HG03108 (cell line): Measurements from ENCODE around the gene RAD9B.
"Not testable (repeated sequence)": the region's sequence is repeated elsewhere in the genome, so short reads cannot be mapped to it uniquely, and the experiment has no call there.

Experiments used
- ATAC-seq: cut with Tn5 transposase; IDR thresholded peaks from one replicate; pipeline ENCODE4 v1.9.1; 2021; ENCODE audit warnings: moderate library complexity; ENCODE audit not compliant: unreplicated experiment

Gene RAD9B

GRCh38 chr12:110501752-110502738 is at the start of gene RAD9B, which contains the start of gene VPS29:
Gene RAD9B (plus strand): TSS chr12:110502331. CDS start chr12:110502338, 7 bp downstream.
Gene VPS29 (minus strand): TSS chr12:110502111. CDS start chr12:110502051, 60 bp downstream.
- peak; percentile 93 for ATAC-seq

- ATAC-seq: no peak
These were observed 48.4 kb upstream of the RAD9B start for GRCh38 chr12:110453569-110454296.

- no peak for ATAC-seq
These were observed 43.4 kb upstream of the RAD9B start for GRCh38 chr12:110458756-110459155.

- not testable (repeated sequence) for ATAC-seq
These were observed 40.9 kb upstream of the RAD9B start for GRCh38 chr12:110461189-110461588.

GRCh38 chr12:110465024-110465423 is 37.1 kb upstream of the RAD9B start:
- ATAC-seq: no peak

- ATAC-seq: not testable (repeated sequence)
These were observed 36.4 kb upstream of the RAD9B start for GRCh38 chr12:110465765-110466164.

- no peak for ATAC-seq
These were observed 35.3 kb upstream of the RAD9B start for GRCh38 chr12:110466791-110467190.

- ATAC-seq: no peak
These were observed 34.3 kb upstream of the RAD9B start for GRCh38 chr12:110467847-110468213.

- peak; percentile 66 for ATAC-seq
These were observed 33.7 kb upstream of the RAD9B start, which contains the start of the genes FAM216A and GPN3 for GRCh38 chr12:110468214-110469048. Gene FAM216A (plus strand): TSS chr12:110468845. CDS start chr12:110468876, 31 bp downstream. Gene GPN3 (minus strand): TSS chr12:110468257. CDS start chr12:110468203, 54 bp downstream.

- ATAC-seq: no peak
These were observed 26.7 kb upstream of the RAD9B start for GRCh38 chr12:110475426-110475825.

GRCh38 chr12:110498984-110499706 is 3.0 kb upstream of the RAD9B start:
- no peak for ATAC-seq

GRCh38 chr12:110501399-110501751 is 756 bp upstream of the RAD9B start:
- ATAC-seq: peak; percentile 3

- no peak for ATAC-seq
These were observed 1.3 kb downstream of the RAD9B start for GRCh38 chr12:110503432-110503831.

GRCh38 chr12:110505332-110505731 is 3.2 kb downstream of the RAD9B start:
- no peak for ATAC-seq

GRCh38 chr12:110508071-110508586 is 6.0 kb downstream of the RAD9B start:
- ATAC-seq: no peak

- ATAC-seq: no peak
These were observed 11.7 kb downstream of the RAD9B start for GRCh38 chr12:110513842-110514241.

GRCh38 chr12:110514363-110514762 is 12.2 kb downstream of the RAD9B start:
- ATAC-seq: no peak

- ATAC-seq: no peak
These were observed 14.9 kb downstream of the RAD9B start for GRCh38 chr12:110516995-110517394.

GRCh38 chr12:110518014-110518413 is 15.9 kb downstream of the RAD9B start:
- ATAC-seq: not testable (repeated sequence)
